Activated naive CD4-positive, alpha-beta T cell treated with anti-CD3 and anti-CD28 coated beads, Interleukin-2, amount 50 U/mL, for 16 hours (primary cell): Measurements from ENCODE around the gene OPA1.

ENCODE experiments used
- DNase-seq: peaks from one replicate; pipeline ENCODE4 v3.0.0-alpha.2; 2020

The OPA1 gene

GRCh38 chr3:193592841-193593667 is at the start of gene OPA1:
TSS of gene OPA1 (plus strand) at chr3:193593208. CDS start at chr3:193593378, 170 bp downstream.
- peak; percentile 86 for DNase-seq

DNA sequence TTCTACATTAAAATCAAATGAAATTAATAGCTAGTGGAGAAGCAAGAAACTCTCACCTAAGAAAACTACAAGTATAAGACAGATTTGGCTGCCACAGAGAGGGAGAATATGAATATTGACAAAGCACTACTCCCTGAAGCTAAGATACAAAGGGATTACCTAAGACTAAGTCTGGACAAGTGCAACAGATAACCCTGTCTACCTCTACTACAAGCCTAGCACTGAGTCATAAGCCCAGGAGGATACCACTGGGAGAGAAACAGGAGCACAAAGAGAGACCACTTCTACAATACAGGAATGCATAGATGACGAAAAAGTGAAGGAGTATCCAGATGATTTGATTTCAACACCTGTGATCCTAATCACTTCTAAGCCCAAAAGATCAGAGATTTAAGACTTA is 48.7 kb upstream of the OPA1 start:
- no peak for DNase-seq

DNA sequence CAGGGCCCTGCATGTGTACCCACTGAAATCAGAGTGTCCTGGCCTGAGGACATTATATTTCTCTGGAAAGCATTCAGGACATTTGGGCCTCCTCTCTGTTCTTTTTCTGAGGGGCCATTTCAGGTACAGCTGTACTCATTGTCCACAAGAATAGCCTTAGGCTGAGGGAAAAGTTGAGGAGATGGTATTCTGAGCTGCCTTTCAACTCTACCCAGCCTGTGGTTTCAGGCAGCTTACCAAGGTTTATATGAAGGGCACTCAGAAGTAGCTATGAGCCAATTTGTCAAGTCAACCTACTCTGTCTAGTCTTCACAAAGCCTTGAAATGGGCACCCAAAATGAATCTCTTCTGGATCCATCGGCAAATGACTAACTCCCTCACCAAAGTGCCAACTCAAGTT is 47.7 kb upstream of the OPA1 start:
- no peak for DNase-seq

DNA sequence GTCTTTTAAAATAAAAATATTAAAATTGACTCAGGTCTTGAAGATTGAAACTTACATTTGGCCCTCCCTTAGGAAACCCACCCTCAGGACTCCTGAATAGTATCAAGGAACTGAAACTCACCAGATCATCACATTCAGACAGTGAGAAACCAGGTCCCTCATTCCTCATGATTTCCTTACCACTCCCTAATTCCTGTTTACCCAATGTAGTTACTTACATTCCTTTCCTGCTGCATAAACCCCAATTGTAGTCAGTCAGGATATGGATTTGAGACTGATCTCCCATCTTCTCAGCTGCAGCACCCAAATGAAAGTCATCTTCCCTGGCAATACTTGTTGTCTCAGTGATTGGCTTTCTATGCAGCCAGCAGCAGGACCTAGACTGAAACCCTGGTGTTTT is 46.9 kb upstream of the OPA1 start:
- DNase-seq, result no peak

- no peak for DNase-seq
These were observed 44.6 kb upstream of the OPA1 start for GRCh38 chr3:193548406-193548805.

DNA sequence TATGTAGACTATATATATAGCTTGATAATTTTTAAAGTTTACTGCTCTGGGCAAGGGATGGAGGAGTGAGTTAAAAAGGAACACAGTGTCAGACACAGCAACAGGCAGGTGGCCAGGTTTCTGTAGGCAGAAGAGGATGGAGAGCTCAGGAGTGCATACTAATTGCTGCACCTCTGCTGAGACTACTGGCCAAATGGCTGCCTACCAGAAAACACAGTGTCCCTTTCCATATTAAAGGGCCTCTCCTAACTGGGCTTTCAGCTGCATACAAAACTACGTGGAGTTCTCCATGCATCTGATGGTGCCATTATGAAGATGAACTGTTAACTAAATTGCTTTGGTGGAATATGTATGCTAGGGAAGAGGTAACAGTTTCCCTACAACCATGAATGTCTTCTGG is 40.1 kb upstream of the OPA1 start:
- no peak for DNase-seq

DNA sequence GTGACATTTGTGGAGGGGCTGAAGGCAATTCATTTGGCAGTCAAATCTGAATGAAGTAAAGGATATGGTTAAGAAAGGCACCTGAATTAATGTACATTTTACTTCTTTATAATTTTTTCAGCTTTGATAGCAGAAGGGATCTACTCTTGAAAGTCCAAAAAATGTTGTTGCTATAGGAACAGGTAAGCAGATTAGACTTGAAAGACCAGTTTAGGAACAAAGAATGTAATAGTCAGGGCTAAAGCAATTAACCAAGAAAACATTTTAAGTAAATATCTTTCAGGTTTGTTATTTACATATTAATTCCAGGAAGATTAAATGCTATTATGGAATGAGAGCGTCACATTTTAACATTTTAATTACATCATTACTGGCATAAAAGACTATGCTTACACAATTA is 39.4 kb upstream of the OPA1 start:
- no peak for DNase-seq

GRCh38 chr3:193554811-193555210 is 38.2 kb upstream of the OPA1 start, which contains the start of gene ATP13A4:
TSS of gene ATP13A4 (minus strand) at chr3:193554895. CDS start at chr3:193554799, 96 bp downstream.
- DNase-seq, result no peak

DNA sequence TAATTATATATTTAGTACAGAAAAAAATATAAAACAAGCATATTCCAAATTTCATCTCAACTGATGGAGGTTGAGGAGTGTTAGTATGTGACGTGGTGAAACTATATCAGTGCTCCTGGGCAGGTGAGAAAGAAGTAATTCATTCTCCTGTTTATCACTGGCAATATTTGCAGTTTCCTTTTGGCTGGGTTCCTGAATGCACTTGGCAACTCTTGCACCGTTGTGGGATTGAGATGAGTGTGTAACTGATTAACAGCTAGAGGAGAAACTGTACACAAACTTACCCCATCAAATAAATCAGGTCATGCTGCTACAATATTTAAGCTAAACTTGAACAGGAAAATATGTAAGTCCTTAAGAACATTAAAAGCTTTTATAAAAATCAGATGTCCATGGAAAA is 36.2 kb upstream of the OPA1 start:
- DNase-seq, result no peak

GRCh38 chr3:193559100-193559499 is 33.9 kb upstream of the OPA1 start:
- DNase-seq, result no peak

- no peak for DNase-seq
These were observed 32.9 kb upstream of the OPA1 start for GRCh38 chr3:193560091-193560490.

DNA sequence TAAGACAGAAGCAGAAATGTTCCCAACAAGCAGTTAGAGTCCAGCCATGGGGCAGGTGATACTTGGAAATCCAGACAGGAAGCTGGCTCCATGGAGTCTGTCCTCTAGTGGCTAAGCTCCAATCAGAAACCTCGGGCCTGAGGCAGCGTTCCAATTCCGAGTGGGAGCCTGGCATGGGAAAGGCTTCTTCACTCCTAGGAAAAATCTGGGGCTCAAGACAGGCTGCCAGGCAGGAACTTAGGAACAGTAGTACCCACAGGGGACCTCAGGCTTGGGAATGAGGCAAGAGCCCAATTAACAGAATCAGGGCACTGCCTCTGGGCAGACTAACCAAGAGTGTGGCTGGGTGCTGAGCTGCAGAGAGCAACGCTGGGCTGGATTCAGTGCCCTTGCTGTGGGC is 32.1 kb upstream of the OPA1 start:
- DNase-seq, result no peak

- DNase-seq, result no peak
These were observed 29.6 kb upstream of the OPA1 start for GRCh38 chr3:193563426-193563825.

DNA sequence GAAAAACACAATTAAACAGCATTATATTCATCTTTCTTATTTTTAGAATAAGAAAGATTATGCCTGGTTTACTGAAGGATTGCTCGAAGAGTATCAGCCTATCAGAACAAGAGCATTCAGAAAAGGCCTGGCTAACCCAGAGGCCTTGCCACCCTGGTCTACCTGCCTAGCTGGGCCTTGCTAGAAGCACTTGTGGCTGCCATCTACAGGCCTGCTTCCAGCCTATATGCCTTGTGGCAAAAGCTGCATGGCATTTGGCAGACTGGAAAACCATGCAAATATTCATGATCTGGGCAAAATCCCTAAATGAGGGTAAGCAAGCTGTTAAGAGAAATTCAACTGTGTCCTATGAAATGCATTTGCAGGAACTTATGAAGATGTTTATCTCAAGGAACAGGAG is 29.0 kb upstream of the OPA1 start:
- no peak for DNase-seq

- no peak for DNase-seq
These were observed 23.9 kb upstream of the OPA1 start for GRCh38 chr3:193569119-193569518.

DNA sequence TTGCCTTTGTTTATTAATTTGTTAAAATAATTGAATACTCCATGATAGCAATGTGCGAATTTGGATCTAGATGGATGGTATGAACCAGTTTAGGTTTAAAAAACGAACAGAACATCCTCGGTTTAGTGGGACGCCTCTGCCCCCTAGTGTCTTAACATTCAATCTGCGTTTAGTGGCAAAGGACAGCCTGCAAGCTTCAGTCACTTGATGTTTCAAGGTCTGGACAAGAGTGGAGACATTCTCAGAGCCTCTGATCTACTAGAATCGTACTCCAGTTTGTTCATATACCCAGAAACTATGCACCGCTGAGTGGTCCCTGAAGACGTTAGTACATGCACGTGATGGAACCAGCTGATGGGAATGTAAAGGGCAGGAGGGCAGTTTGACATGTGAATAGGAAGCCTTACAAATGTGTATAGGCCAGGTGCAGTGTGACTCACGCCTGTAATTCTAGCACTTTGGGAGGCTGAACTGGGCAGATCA is 20.5 kb upstream of the OPA1 start:
- DNase-seq, result peak; percentile 47

DNA sequence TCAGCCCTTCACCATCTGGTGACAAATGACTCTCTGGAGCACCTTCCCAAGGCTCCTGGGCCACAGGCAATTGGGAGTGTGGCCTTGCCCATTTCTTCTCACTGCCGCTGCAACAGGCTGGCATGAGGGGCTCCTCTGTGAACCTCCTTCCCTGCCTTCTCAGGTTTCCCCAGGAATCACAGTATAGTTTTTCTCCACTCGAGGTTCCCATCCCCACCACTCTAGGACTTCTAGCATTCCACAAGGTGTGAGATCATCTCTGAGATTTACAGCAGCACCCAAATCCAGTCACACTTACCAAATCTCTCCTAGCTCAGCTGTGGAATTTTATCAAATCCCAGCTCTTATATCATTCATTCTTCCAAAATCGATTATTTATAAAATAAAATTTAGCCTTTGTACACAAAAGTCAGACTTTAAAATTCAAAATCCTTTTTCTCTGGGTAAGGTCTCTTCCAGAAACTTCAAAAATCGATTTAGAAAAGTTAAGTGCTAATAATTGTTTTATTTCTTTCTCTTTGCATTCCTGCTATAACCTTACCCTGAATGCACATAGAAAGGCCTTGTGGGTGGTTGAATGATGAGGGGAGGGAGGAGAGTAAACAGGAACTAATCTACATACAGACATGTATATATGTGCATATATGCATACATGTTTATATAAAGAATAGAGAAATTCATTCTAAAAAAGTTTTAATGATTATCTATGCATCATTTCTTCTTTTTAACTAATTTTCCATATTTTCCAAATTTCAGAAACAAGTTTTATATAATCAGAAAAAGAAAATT is 19.4 kb upstream of the OPA1 start:
- DNase-seq, result no peak

GRCh38 chr3:193574488-193575070 is 18.4 kb upstream of the OPA1 start:
- DNase-seq, result no peak

DNA sequence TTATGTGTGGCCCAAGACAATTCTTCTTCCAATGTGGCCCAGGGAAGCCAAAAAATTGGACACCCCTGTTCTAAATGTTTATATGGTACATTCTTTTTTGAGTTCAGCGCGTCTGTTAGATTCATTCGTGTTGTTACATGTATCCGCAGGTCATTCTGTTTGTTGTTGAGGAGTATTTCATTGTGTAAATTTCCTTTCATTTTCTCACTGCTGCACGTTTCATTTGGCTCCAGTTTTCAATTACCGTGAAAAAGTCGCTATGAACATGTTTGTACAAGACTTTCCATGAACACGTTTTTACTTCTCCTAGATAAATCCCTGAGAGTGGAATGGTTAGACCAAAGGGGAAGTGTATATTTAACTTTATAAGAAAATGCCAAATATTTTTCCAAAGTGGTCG is 7.5 kb upstream of the OPA1 start:
- no peak for DNase-seq

GRCh38 chr3:193586526-193586925 is 6.5 kb upstream of the OPA1 start:
- no peak for DNase-seq

GRCh38 chr3:193589129-193589528 is 3.9 kb upstream of the OPA1 start:
- no peak for DNase-seq

GRCh38 chr3:193589616-193590015 is 3.4 kb upstream of the OPA1 start:
- DNase-seq, result no peak

DNA sequence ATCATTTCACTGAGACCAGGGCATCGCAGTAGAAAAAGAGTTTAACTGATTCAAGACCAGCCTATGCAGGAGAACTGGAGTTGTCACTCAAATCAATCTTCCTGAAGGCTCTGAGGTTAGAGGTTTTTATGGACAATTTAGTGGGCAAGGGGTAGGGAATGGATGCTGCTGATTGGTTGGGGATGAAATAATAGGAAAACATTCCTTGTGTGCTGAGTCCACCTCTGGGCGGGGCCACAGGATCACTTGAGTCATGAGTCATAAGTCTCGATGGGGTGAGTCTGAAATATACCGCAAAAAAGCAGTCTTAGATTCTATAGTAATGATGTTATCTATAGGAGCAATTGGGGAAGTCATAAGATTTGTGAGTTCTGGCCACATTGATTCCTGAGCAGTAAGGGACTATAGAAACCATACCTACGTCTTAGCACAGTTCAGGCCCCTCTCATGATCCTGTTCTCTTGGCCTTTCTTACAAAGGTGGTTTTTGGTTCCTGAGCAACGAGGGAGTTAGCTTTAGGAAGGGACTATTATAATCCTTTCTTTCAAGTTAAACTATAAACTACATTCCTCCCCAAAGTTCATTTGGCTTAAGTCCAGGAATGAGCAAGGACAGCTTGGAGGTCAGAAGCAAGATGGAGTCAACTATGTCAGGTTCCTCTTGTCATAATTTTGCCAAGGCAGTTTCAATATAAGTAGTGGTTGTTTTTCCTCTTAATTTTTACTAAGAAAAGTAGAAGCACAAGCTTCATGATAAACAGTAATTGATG is 2.7 kb upstream of the OPA1 start:
- DNase-seq, result no peak
